ENCODE data around the gene PLLP.

DNA sequence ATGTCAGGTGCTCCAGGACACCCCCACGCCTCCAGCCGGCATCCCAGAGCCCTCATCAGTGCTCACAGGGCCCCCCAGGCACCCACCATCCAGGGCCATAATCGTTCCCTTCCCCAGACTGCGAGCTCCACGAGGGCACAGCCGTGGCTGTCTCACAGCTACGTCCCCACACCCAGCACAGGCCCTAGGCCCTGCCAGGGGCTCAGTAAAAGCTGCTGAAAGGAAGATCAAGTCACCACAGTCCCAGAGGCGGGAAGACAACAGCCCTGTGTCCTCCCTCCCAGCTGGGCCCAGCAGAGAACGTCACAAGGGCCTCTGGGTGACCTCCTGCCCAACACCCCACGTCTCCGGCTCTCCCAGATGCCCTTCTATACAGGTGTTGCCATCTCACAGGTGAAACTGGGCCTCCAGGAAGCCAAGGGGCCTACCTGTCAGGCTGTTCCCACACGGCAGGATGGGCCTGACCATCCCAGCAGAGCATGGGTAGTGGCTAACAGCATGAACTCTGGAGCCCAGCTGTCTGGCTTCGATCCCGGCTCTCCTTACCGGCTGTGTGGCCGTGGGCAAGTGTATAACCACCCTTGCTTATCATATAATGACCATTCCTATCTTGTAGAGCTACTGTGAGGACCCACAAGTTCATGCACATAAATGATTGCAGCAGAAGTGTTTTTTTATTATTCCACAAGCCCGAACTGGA, 21.5 kb downstream of the PLLP start:
- TF ChIP-seq, protein P1, sequence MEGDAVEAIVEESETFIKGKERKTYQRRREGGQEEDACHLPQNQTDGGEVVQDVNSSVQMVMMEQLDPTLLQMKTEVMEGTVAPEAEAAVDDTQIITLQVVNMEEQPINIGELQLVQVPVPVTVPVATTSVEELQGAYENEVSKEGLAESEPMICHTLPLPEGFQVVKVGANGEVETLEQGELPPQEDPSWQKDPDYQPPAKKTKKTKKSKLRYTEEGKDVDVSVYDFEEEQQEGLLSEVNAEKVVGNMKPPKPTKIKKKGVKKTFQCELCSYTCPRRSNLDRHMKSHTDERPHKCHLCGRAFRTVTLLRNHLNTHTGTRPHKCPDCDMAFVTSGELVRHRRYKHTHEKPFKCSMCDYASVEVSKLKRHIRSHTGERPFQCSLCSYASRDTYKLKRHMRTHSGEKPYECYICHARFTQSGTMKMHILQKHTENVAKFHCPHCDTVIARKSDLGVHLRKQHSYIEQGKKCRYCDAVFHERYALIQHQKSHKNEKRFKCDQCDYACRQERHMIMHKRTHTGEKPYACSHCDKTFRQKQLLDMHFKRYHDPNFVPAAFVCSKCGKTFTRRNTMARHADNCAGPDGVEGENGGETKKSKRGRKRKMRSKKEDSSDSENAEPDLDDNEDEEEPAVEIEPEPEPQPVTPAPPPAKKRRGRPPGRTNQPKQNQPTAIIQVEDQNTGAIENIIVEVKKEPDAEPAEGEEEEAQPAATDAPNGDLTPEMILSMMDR (IDR thresholded peaks at IDR 0.05) = no peak
- TF ChIP-seq POLR2AphosphoS5 (IDR thresholded peaks at IDR 0.05) = no peak
- TF ChIP-seq POLR2A (IDR thresholded peaks at IDR 0.05) = no peak
- no peak for TF ChIP-seq EP300 (IDR thresholded peaks at IDR 0.05)

All from upper lobe of left lung (tissue), 4 donors.